Stimulated activated naive CD4-positive, alpha-beta T cell treated with Interleukin-2 at 50 U/mL for 16 hours (primary cell): ENCODE data around the gene COL15A1.

ENCODE experiments used
- DNase-seq: peaks from one replicate; lab custom pipeline; 2025; lab: John Stamatoyannopoulos, UW

Gene COL15A1

GRCh38 chr9:99056886-99057664, 113.4 kb downstream of the COL15A1 start:
- no peak for DNase-seq

GRCh38 chr9:99057665-99058625, 114.2 kb downstream of the COL15A1 start:
- DNase-seq: peak; percentile 52

- no peak for DNase-seq
Measured at GRCh38 chr9:99058964-99059921, 115.5 kb downstream of the COL15A1 start.

GRCh38 chr9:99060621-99061020, 116.9 kb downstream of the COL15A1 start:
- no peak for DNase-seq

GRCh38 chr9:99062549-99062948, 118.8 kb downstream of the COL15A1 start:
- DNase-seq: no peak

GRCh38 chr9:99063522-99063921, 119.8 kb downstream of the COL15A1 start:
- no peak for DNase-seq

- DNase-seq: no peak
Measured at GRCh38 chr9:99066571-99066970, 122.9 kb downstream of the COL15A1 start.

- no peak for DNase-seq
Measured at GRCh38 chr9:99069075-99069474, 125.4 kb downstream of the COL15A1 start.

- DNase-seq: no peak
Measured at GRCh38 chr9:99069546-99069945, 125.8 kb downstream of the COL15A1 start.

- no peak for DNase-seq
Measured at GRCh38 chr9:99070681-99071080, 127.0 kb downstream of the COL15A1 start.

- no peak for DNase-seq
Measured at GRCh38 chr9:99071313-99072039, 127.8 kb downstream of the COL15A1 start.

- no peak for DNase-seq
Measured at GRCh38 chr9:99072040-99072394, 128.3 kb downstream of the COL15A1 start.

- DNase-seq: no peak
Measured at GRCh38 chr9:99073347-99073746, 129.6 kb downstream of the COL15A1 start.

- DNase-seq: no peak
Measured at GRCh38 chr9:99073985-99074901, 130.5 kb downstream of the COL15A1 start.

GRCh38 chr9:99074902-99075245, 131.2 kb downstream of the COL15A1 start:
- no peak for DNase-seq

GRCh38 chr9:99075246-99075912, 131.7 kb downstream of the COL15A1 start:
- no peak for DNase-seq

- no peak for DNase-seq
Measured at GRCh38 chr9:99076030-99076429, 132.3 kb downstream of the COL15A1 start.

GRCh38 chr9:99076483-99077171, 132.9 kb downstream of the COL15A1 start:
- no peak for DNase-seq

- DNase-seq: no peak
Measured at GRCh38 chr9:99078717-99079116, 135.0 kb downstream of the COL15A1 start.
